ENCODE measurements around the gene ZNF157.

The ZNF157 gene

DNA sequence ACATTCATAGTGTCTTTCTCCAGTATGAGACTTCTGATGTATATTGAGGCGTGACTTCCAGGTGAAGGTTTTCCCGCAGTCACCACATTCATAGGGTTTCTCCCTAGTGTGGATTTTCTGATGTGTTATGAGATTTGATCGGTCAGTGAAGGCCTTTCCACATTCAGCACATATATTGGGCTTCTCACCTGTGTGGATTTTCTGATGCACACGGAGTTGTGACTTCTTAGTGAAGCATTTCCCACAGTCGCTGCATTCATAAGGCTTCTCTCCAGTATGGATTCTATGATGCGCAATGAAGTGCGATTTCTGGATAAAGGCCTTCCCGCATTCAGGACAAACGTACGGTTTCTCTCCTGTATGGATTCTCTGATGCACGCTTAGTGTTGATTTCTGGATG is 77.2 kb downstream of the ZNF157 start:
- no peak for DNase-seq

DNA sequence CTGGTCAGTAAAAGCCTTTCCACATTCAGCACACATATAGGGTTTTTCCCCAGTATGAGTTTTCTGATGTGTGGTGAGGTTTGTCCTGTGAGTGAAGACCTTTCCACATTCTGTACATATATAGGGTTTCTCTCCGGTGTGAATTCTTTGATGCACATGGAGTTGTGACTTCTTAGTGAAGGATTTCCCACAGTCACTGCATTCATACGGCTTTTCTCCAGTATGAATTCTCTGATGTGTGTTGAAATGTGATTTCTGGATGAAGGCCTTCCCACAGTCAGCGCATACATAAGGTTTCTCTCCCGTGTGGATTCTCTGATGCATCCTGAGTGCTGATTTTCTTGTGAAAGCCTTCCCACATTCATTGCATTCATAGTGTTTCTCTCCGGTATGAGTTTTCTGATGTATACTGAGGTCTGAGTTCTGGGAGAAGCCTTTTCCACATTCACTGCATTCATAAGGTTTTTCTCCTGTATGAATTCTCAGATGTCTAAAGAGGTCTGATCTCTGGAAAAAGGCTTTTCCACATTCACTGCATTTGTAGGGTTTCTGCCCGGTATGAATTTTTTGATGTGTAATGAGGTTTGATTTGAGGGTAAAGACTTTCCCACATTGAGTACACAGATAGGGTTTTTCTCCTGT is 77.9 kb downstream of the ZNF157 start:
- DNase-seq, result no peak

DNA sequence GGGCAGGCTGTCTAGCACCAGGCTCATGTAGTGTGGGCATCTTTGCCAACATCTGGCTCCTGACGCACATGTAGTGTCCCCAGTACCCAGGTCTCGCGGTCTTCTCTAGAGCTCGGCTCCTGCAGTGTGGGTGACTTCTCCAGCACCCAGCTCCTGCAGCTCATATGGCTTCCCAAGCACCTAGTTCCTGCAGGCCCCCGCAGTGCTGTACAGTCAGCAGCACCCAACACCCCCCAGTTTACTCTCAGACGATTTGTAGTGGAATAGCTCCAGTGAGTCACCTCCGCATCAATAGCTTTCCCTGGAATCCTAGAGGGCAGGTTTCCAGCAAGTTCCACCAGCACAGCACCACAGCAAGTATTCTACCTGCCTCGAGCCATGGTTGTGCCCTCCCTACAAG is 81.7 kb downstream of the ZNF157 start:
- no peak for DNase-seq

DNA sequence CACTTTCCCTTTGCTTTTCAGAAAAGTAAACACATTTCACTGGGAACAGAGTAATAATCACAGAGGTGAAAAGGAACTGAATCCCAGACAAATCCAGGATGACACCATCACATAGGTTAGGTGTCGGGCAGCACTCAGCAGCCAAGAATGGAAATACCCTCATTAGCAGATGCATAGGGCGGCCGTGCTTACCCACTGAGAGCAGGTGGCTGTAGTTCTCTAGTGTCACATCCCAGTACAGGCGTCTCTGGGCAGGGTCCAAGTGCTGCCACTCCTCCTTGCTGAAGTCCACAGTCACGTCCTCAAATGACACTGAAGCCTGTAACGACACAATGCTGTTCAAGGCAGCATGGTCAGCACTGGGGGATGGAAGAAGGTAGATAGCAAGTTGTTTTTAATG is 85.7 kb downstream of the ZNF157 start:
- no peak for DNase-seq

DNA sequence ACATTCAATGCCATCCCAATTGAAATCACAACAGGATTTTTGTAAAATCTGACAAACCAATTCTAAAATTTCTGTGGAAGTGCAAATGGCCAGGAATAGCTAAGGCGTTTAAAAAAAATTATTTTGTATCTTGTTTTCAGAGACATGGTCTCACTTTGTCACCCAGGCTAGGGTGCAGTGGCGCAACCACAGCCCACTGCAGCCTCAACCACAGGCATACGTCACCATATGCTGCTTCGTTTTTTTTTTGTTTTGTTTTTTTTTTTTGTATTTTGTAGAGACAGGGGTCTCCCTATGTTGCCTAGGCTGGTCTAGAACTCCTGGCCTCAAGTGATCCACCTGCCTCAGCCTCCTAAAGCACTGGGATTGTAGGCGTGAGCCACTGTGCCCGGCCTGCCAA is 88.2 kb downstream of the ZNF157 start:
- no peak for DNase-seq

DNA sequence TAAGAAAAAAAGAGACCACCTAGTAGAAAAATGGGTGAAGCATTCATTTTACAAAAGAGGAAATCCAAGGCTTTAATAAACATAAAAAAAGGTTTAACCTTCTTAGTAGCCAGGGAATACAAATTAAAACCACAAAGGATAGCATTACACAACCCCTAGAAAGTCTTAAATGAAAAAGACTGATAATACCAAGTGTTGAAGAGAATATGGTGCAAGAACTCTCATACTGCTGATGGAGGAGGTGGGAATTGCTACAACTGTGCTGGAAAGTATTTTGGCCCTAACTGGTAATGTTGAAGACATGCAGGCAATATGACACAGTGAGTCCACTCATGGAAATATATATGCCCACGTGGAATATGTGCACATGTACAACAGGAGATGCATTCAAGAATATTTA is 90.2 kb downstream of the ZNF157 start:
- no peak for DNase-seq
